Nephron progenitor cell (in vitro differentiated cells): Measurements from ENCODE around the gene DLG1.

Experiments used
- DNase-seq: peaks from one replicate; pipeline ENCODE4 v3.0.0; 2021
- H3K27ac Mint-ChIP-seq: 2 replicates; pipeline ENCODE4 v1.8.0; 2021; ENCODE audit warnings: mild to moderate bottlenecking, moderate library complexity, mixed read lengths
- H3K27me3 Mint-ChIP-seq: 2 replicates; pipeline ENCODE4 v1.8.0; 2021; ENCODE audit warnings: mild to moderate bottlenecking, low read depth, mixed read lengths; ENCODE audit not compliant: poor library complexity
- H3K36me3 Mint-ChIP-seq: 2 replicates; pipeline ENCODE4 v1.8.0; 2021; ENCODE audit warnings: low read depth, mixed read lengths
- H3K4me1 Mint-ChIP-seq: 2 replicates; pipeline ENCODE4 v1.8.0; 2021; ENCODE audit warnings: mixed read lengths
- H3K4me3 Mint-ChIP-seq: 2 replicates; pipeline ENCODE4 v1.8.0; 2021; ENCODE audit warnings: mild to moderate bottlenecking, moderate library complexity, mixed read lengths
- H3K9me3 Mint-ChIP-seq: 2 replicates; pipeline ENCODE4 v1.8.0; 2021; ENCODE audit warnings: mild to moderate bottlenecking, moderate library complexity, mixed read lengths
- CTCF ChIP-seq: fragments of 200-600 bp; sonication (generic); IDR thresholded peaks from 2 replicates; pipeline ENCODE4 v1.5.0; 2021; ENCODE audit warnings: antibody characterized with exemption

Gene DLG1

GRCh38 chr3:197305854-197306253 lies 7.4 kb upstream of the DLG1 start:
- Mint-ChIP-seq H3K4me3 (no peak overlapping the region), H3K4me1 (peaks cover 27% of the 10 kb centered on the region)

GRCh38 chr3:197303452-197303851 lies 5.0 kb upstream of the DLG1 start:
- peaks cover 27% of the 10 kb centered on the region for H3K4me1 Mint-ChIP-seq
- no peak for TF ChIP-seq CTCF
- no peaks in the 10 kb centered on the region for H3K9me3 Mint-ChIP-seq
- peaks cover 27% of the 10 kb centered on the region for H3K27me3 Mint-ChIP-seq
- no peaks in the 10 kb centered on the region for H3K36me3 Mint-ChIP-seq
- no peak overlapping the region for H3K27ac Mint-ChIP-seq
- no peak for DNase-seq
- no peak overlapping the region for H3K4me3 Mint-ChIP-seq

More at GRCh38 chr3:197305854-197306253, 7.4 kb upstream of the DLG1 start:
- Mint-ChIP-seq H3K27ac (no peak overlapping the region), H3K36me3 (no peaks in the 10 kb centered on the region), H3K27me3 (peaks cover 15% of the 10 kb centered on the region), H3K9me3 (no peaks in the 10 kb centered on the region)
- TF ChIP-seq CTCF: no peak
- DNase-seq: no peak

GRCh38 chr3:197302696-197303341 lies 4.4 kb upstream of the DLG1 start:
- Mint-ChIP-seq H3K4me1 (peaks cover 24% of the 10 kb centered on the region), H3K9me3 (no peaks in the 10 kb centered on the region), H3K27ac (no peak overlapping the region), H3K27me3 (peaks cover 25% of the 10 kb centered on the region), H3K4me3 (no peak overlapping the region), H3K36me3 (no peaks in the 10 kb centered on the region)
- DNase-seq: no peak
- TF ChIP-seq CTCF: no peak

GRCh38 chr3:197302033-197302432 lies 3.6 kb upstream of the DLG1 start:
- no peaks in the 10 kb centered on the region for H3K9me3 Mint-ChIP-seq
- no peak overlapping the region for H3K27ac Mint-ChIP-seq
- peaks cover 28% of the 10 kb centered on the region for H3K4me1 Mint-ChIP-seq
- no peak for TF ChIP-seq CTCF
- H3K27me3 Mint-ChIP-seq: peaks cover 25% of the 10 kb centered on the region
- no peak overlapping the region for H3K4me3 Mint-ChIP-seq
- H3K36me3 Mint-ChIP-seq: no peaks in the 10 kb centered on the region
- DNase-seq: no peak

- H3K9me3 Mint-ChIP-seq: no peaks in the 10 kb centered on the region
- no peak for DNase-seq
- H3K4me3 Mint-ChIP-seq: no peak overlapping the region
- H3K36me3 Mint-ChIP-seq: peaks cover 5% of the 10 kb centered on the region
- H3K27me3 Mint-ChIP-seq: peaks cover 25% of the 10 kb centered on the region
- no peak overlapping the region for H3K27ac Mint-ChIP-seq
- peaks cover 44% of the 10 kb centered on the region for H3K4me1 Mint-ChIP-seq
- no peak for TF ChIP-seq CTCF
These were observed 1.9 kb upstream of the DLG1 start for GRCh38 chr3:197300361-197300760.
